B cell (primary cell): Measurements from ENCODE around the gene MIOS. TPM values are rescaled to one million over a fixed set of nuclear protein-coding genes. Genes with fewer than 3 reads are reported as not detected.

Experiments used
- ATAC-seq: fragments of 200-7000 bp; cut with Tn5 transposase; one replicate; pipeline ENCODE4 v1.10.0; 2021; ENCODE audit warnings: low read depth, mild to moderate bottlenecking, moderate number of reproducible peaks, moderate library complexity
- CTCF ChIA-PET: fragments of 350-600 bp; sonication (Branson Sonifier 250); formaldehyde crosslinking; loops from one replicate; lab custom pipeline; 2021; ENCODE audit warnings: antibody characterized with exemption, inconsistent platforms; lab: Charles Lee
- POLR2A ChIA-PET: fragments of 350-600 bp; sonication (Branson Sonifier 250); formaldehyde crosslinking; loops from one replicate; lab custom pipeline; 2021; ENCODE audit warnings: antibody characterized with exemption; lab: Charles Lee
- DNase-seq: peaks from one replicate; pipeline ENCODE4 v3.0.0; 2013
- H2AFZ ChIP-seq: 2 replicates; pipeline ENCODE4 v1.6.1; 2012; ENCODE audit warnings: mild to moderate bottlenecking, low read depth, low read length; ENCODE audit not compliant: insufficient read depth, poor library complexity, severe bottlenecking
- H3K27ac ChIP-seq, 2 donors: 1 replicate in 1 of 2; 2 replicates in 1 of 2; pipeline ENCODE4 v1.5.1; 2012 to 2013; ENCODE audit warnings: low read length in 2 of 2, mild to moderate bottlenecking in 2 of 2, moderate library complexity in 1 of 2
- H3K27me3 ChIP-seq, 4 experiments: fragments of 200-600 bp in 1 of 4; sonication (generic) in 1 of 4; replicated peaks in 1 of 4; 1 replicate in 2 of 4; 2 replicates in 2 of 4; pipeline versions ENCODE4 v1.6.1 to v1.7.0; 2013 to 2016; ENCODE audit warnings: low read length in 3 of 4, mild to moderate bottlenecking in 2 of 4, mixed read lengths in 1 of 4, moderate library complexity in 1 of 4; ENCODE audit not compliant: insufficient read depth in 4 of 4, control insufficient read depth in 3 of 4; ENCODE audit errors: control extremely low read depth in 1 of 4
- H3K36me3 ChIP-seq, 2 experiments: replicated peaks in 1 of 2; 1 replicate in 1 of 2; 2 replicates in 1 of 2; pipeline versions ENCODE4 v1.6.1 to v1.7.1; 2013; ENCODE audit warnings: low read length in 1 of 2; ENCODE audit not compliant: insufficient read depth in 2 of 2, control insufficient read depth in 1 of 2; ENCODE audit errors: control extremely low read depth in 1 of 2, extremely low read depth in 1 of 2
- H3K4me1 ChIP-seq, 2 donors: fragments of 200-600 bp in 1 of 2; sonication (generic) in 1 of 2; 1 replicate in 1 of 2; 2 replicates in 1 of 2; pipeline versions ENCODE4 v1.5.1 to v1.6.1; 2013 to 2017; ENCODE audit warnings: low read length in 2 of 2; ENCODE audit not compliant: control insufficient read depth in 2 of 2, insufficient read depth in 2 of 2
- H3K4me2 ChIP-seq: replicated peaks from 2 replicates; pipeline ENCODE3; 2012; ENCODE audit warnings: mild to moderate bottlenecking, low read depth, low read length; ENCODE audit not compliant: poor library complexity, severe bottlenecking
- H3K4me3 ChIP-seq, 5 experiments: fragments of 200-600 bp in 1 of 5; sonication (generic) in 1 of 5; 1 replicate in 3 of 5; 2 replicates in 2 of 5; pipeline versions ENCODE4 v1.5.1 to v1.7.0; 2011 to 2016; ENCODE audit warnings: low read length in 4 of 5, mild to moderate bottlenecking in 4 of 5, low read depth in 2 of 5, control low read depth in 1 of 5, moderate library complexity in 1 of 5; ENCODE audit not compliant: insufficient read depth in 1 of 5; ENCODE audit errors: control extremely low read depth in 1 of 5, extremely low read depth in 1 of 5
- H3K79me2 ChIP-seq: fragments of 200-600 bp; sonication (generic); one replicate; pipeline ENCODE4 v1.6.0; 2016; ENCODE audit warnings: low read length; ENCODE audit not compliant: control insufficient read depth, insufficient read depth
- H3K9ac ChIP-seq: fragments of 200-600 bp; sonication (generic); 2 replicates; pipeline ENCODE4 v1.6.1; 2017; ENCODE audit warnings: mild to moderate bottlenecking, low read length, moderate library complexity
- H3K9me3 ChIP-seq, 3 donors: one replicate each; pipeline versions ENCODE4 v1.6.1 to v1.7.1; 2013; ENCODE audit warnings: low read length in 2 of 3; ENCODE audit not compliant: control insufficient read depth in 2 of 3, insufficient read depth in 1 of 3; ENCODE audit errors: control extremely low read depth in 1 of 3
- H4K20me1 ChIP-seq: 2 replicates; pipeline ENCODE4 v1.6.0; 2012; ENCODE audit warnings: mild to moderate bottlenecking, low read length; ENCODE audit not compliant: insufficient read depth, control insufficient read depth, poor library complexity, severe bottlenecking
- H3K27ac Mint-ChIP-seq: one replicate; pipeline ENCODE4 v1.8.0; 2021; ENCODE audit warnings: mixed read lengths
- H3K27me3 Mint-ChIP-seq: one replicate; pipeline ENCODE4 v1.8.0; 2021; ENCODE audit warnings: mixed read lengths
- H3K4me1 Mint-ChIP-seq: one replicate; pipeline ENCODE4 v1.8.0; 2021; ENCODE audit warnings: mixed read lengths
- H3K4me3 Mint-ChIP-seq: one replicate; pipeline ENCODE4 v1.8.0; 2021; ENCODE audit warnings: mixed read lengths
- H3K9me3 Mint-ChIP-seq: one replicate; pipeline ENCODE4 v1.8.0; 2022; ENCODE audit warnings: mixed read lengths; ENCODE audit not compliant: insufficient read depth
- EZH2 ChIP-seq: IDR thresholded peaks from 2 replicates; pipeline ENCODE4 v1.6.1; 2012; ENCODE audit warnings: borderline replicate concordance, low read depth, mild to moderate bottlenecking, moderate library complexity, low read length; ENCODE audit not compliant: insufficient read depth, poor library complexity, severe bottlenecking
- WGBS: methylation state at CpG from one replicate; pipeline ENCODE4 v1.1.5; 2013; ENCODE audit warnings: missing lambda C conversion rate; ENCODE audit not compliant: insufficient coverage; 5-methylcytosine and 5-hydroxymethylcytosine counted together
- intact Hi-C: fragments of 100-400 bp; cut with micrococcal nuclease; formaldehyde crosslinking; loops from one replicate; pipeline ENCODE4 v1.10.0; 2022
- polyA plus RNA-seq: library from polyadenylated mRNA; depleted of rRNA; stranded (reverse); fragments of >200 nt; gene quantifications from 2 replicates; pipeline ENCODE4 v1.2.3, GENCODE V29; 2012
- total RNA-seq, 2 donors: library from RNA; stranded (reverse); fragments of 120-200 nt in 1 of 2; gene quantifications; 1 replicate in 1 of 2; 2 replicates in 1 of 2; pipeline versions ENCODE4 v1.2.3 to v1.2.4, GENCODE V29; 2013 to 2022
- TF ChIP-seq, protein P1 (sequence below): fragments of 200-600 bp; IDR thresholded peaks from one replicate; pipeline ENCODE4 v1.8.0; 2022; ENCODE audit warnings: antibody characterized with exemption, mild to moderate bottlenecking

The MIOS gene
- total and polyA plus RNA-seq, 2 donors (not counting 1 experiment from before 2014, with no cell fraction given), result 28.9 to 50.1 TPM

DNA sequence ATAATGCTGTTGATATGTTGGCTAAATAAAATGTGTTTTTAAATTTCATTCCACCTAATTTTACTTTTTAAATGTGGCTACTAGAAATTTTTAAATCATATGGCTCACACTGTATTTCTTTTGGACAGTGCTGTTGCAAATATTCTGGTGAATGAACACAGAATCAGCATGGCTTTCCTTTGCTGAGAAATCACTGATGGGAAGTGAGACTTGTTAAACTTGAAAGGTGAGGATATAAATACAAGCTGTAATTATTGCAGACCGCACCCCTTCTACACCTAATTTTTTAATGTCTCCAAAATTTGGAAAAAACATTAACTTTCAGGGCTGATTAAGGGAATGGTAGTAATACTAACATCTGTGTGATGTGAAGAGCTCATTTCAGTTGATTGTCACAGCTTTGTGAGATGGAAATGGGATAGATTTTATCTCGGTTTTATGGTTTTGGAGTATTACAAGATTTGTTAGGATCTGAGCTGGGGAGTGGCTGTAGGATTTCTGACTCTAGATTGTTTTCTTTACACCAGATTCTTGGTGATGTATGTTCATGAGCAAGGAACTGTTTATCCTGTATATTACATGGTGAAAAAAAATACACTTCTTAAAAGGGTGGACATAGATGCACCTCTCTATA, 1.3 kb downstream of the MIOS start:
- DNase-seq, result peak; percentile 36
- peak overlapping the region; percentile 72 for H3K4me2 ChIP-seq
- peaks cover 70% of the 10 kb centered on the region for H3K79me2 ChIP-seq
- H3K27ac ChIP-seq, result peak overlapping the region; percentile 93 to 99
- TF ChIP-seq EZH2, result no peak
- TF ChIP-seq, protein P1, sequence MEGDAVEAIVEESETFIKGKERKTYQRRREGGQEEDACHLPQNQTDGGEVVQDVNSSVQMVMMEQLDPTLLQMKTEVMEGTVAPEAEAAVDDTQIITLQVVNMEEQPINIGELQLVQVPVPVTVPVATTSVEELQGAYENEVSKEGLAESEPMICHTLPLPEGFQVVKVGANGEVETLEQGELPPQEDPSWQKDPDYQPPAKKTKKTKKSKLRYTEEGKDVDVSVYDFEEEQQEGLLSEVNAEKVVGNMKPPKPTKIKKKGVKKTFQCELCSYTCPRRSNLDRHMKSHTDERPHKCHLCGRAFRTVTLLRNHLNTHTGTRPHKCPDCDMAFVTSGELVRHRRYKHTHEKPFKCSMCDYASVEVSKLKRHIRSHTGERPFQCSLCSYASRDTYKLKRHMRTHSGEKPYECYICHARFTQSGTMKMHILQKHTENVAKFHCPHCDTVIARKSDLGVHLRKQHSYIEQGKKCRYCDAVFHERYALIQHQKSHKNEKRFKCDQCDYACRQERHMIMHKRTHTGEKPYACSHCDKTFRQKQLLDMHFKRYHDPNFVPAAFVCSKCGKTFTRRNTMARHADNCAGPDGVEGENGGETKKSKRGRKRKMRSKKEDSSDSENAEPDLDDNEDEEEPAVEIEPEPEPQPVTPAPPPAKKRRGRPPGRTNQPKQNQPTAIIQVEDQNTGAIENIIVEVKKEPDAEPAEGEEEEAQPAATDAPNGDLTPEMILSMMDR, result no peak
- Mint-ChIP-seq H3K9me3 (no peaks in the 10 kb centered on the region), H3K4me3 (peak overlapping the region; percentile 83), H3K4me1 (peaks cover 41% of the 10 kb centered on the region), H3K27ac (peak overlapping the region; percentile 89), H3K27me3 (no peaks in the 10 kb centered on the region)
- peak overlapping the region; percentile 90 for H3K9ac ChIP-seq
- no peaks in the 10 kb centered on the region for H4K20me1 ChIP-seq
- no peaks in the 10 kb centered on the region for H3K27me3 ChIP-seq
- peak overlapping the region; percentile 65 to 94 (median 81) for H3K4me3 ChIP-seq
- intact Hi-C loops, result loop anchor here (1.0 to 2.0 kb wide), 4 partner anchors 72 to 409 kb away; partner anchors contain the start of genes GLCCI1 and UMAD1
- H3K9me3 ChIP-seq, result no peaks in the 10 kb centered on the region
- CTCF ChIA-PET, result interaction anchor here (1.1 kb wide), 1 partner anchor 384 kb away, joined by 3 read pairs; no protein-coding TSS in a partner anchor
- no peak overlapping the region for H2AFZ ChIP-seq
- WGBS, result no CpG with 5 or more reads among the region's 2 CpGs
- ATAC-seq, result no peak
- POLR2A ChIA-PET, result no interaction called here
- peaks cover 44 to 47% of the 10 kb centered on the region in 2 donors for H3K4me1 ChIP-seq
- peaks cover 6 to 8% of the 10 kb centered on the region in 2 experiments for H3K36me3 ChIP-seq

GRCh38 chr7:7568553-7568952, 1.9 kb downstream of the MIOS start:
- no peak for TF ChIP-seq EZH2
- TF ChIP-seq, protein P1, result no peak
- Mint-ChIP-seq H3K9me3 (no peaks in the 10 kb centered on the region), H3K4me3 (peak overlapping the region; percentile 83), H3K27me3 (no peaks in the 10 kb centered on the region), H3K4me1 (peaks cover 43% of the 10 kb centered on the region), H3K27ac (peak overlapping the region; percentile 89)
- ATAC-seq (no peak), DNase-seq (no peak)
- no peaks in the 10 kb centered on the region for H3K27me3 ChIP-seq
- peak overlapping the region; percentile 72 for H3K4me2 ChIP-seq
- no peaks in the 10 kb centered on the region for H4K20me1 ChIP-seq
- ChIA-PET CTCF (interaction anchor here (1.1 kb wide), 2 partner anchors 385 to 411 kb away, joined by 3 read pairs; no protein-coding TSS in a partner anchor), POLR2A (no interaction called here)
- H2AFZ ChIP-seq, result no peak overlapping the region
- peak overlapping the region; percentile 90 for H3K9ac ChIP-seq
- WGBS, result 60% methylated on average over 1 of the region's 4 CpGs
- peak overlapping the region; percentile 93 to 99 for H3K27ac ChIP-seq
- H3K79me2 ChIP-seq, result peaks cover 75% of the 10 kb centered on the region
- H3K4me3 ChIP-seq, result peak overlapping the region in 4 of 5 experiments; percentile 65 to 94 (median 86)
- H3K36me3 ChIP-seq, result peaks cover 9 to 14% of the 10 kb centered on the region in 2 experiments
- intact Hi-C loops, result loop anchor here (1.0 to 2.0 kb wide), 2 partner anchors 310 to 400 kb away; partner anchors contain the start of gene GLCCI1
- peaks cover 44 to 47% of the 10 kb centered on the region in 2 donors for H3K4me1 ChIP-seq
- H3K9me3 ChIP-seq, result no peaks in the 10 kb centered on the region
